GM23338 (cell line): Measurements from ENCODE around the gene OOSP2.

Experiments used
- POLR2AphosphoS5 ChIP-seq: IDR thresholded peaks from 2 replicates; pipeline ENCODE4 v1.6.1; 2016; ENCODE audit warnings: antibody characterized with exemption, low read depth
- TF ChIP-seq, protein P1 (sequence below), 2 experiments: fragments of 200-600 bp in 1 of 2; sonication (generic) in 1 of 2; conservative IDR thresholded peaks; 2 replicates each; pipeline versions ENCODE4 v1.5.1 to v1.6.1; 2016 to 2017; ENCODE audit warnings: antibody characterized with exemption in 2 of 2, low read depth in 2 of 2, mild to moderate bottlenecking in 2 of 2, moderate library complexity in 1 of 2
- TF ChIP-seq, protein P2 (sequence below): IDR thresholded peaks from 2 replicates; pipeline ENCODE4 v1.6.1; 2016; ENCODE audit warnings: antibody characterized with exemption

DNA sequence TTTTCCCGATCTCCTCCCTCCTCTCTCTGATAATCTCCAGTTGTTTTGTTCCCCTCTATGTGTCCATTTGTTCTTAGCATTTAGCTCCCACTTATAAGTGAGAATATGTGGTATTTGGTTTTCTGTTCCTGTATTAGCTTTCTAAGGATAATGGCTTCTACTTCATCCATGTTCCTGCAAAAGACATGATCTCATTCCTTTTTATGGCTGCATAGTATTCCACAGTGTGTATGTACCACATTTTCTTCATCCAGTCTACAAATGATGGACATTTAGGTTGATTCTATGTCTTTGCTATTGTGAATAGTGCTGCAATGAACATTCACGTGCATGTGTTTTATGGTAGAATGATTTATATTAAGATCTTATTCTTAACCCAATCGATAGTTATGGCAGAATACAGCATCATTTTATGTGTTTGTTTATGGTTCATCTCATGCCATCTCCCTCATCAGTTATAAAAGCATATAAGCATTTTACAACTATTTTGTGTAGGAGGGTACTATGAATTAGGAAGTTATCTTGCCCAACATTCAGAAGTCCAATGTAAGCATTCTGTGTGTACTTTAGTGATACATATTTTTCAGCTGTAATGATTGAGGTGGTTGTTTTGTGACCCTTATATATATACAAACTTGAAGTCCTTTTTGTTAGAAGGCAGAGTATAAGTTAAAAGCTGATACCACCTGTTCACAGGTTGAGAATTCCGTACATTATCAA lies 19.5 kb downstream of the OOSP2 start:
- TF ChIP-seq, protein P1, sequence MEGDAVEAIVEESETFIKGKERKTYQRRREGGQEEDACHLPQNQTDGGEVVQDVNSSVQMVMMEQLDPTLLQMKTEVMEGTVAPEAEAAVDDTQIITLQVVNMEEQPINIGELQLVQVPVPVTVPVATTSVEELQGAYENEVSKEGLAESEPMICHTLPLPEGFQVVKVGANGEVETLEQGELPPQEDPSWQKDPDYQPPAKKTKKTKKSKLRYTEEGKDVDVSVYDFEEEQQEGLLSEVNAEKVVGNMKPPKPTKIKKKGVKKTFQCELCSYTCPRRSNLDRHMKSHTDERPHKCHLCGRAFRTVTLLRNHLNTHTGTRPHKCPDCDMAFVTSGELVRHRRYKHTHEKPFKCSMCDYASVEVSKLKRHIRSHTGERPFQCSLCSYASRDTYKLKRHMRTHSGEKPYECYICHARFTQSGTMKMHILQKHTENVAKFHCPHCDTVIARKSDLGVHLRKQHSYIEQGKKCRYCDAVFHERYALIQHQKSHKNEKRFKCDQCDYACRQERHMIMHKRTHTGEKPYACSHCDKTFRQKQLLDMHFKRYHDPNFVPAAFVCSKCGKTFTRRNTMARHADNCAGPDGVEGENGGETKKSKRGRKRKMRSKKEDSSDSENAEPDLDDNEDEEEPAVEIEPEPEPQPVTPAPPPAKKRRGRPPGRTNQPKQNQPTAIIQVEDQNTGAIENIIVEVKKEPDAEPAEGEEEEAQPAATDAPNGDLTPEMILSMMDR (conservative IDR thresholded peaks at IDR 0.05; ENCODE audit: low read depth in 2 of 2) = no peak
- no peak for TF ChIP-seq POLR2AphosphoS5
- TF ChIP-seq, protein P2, sequence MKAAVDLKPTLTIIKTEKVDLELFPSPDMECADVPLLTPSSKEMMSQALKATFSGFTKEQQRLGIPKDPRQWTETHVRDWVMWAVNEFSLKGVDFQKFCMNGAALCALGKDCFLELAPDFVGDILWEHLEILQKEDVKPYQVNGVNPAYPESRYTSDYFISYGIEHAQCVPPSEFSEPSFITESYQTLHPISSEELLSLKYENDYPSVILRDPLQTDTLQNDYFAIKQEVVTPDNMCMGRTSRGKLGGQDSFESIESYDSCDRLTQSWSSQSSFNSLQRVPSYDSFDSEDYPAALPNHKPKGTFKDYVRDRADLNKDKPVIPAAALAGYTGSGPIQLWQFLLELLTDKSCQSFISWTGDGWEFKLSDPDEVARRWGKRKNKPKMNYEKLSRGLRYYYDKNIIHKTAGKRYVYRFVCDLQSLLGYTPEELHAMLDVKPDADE = no peak
